B cell (primary cell): ENCODE data around the gene MFAP1. TPM values are rescaled to one million over a fixed set of nuclear protein-coding genes. Genes with fewer than 3 reads are reported as not detected.

Experiments
- ATAC-seq: fragments of 200-7000 bp; cut with Tn5 transposase; one replicate; pipeline ENCODE4 v1.10.0; 2021; ENCODE audit warnings: low read depth, mild to moderate bottlenecking, moderate number of reproducible peaks, moderate library complexity
- CTCF ChIA-PET: fragments of 350-600 bp; sonication (Branson Sonifier 250); formaldehyde crosslinking; loops from one replicate; lab custom pipeline; 2021; ENCODE audit warnings: antibody characterized with exemption, inconsistent platforms; lab: Charles Lee
- POLR2A ChIA-PET: fragments of 350-600 bp; sonication (Branson Sonifier 250); formaldehyde crosslinking; loops from one replicate; lab custom pipeline; 2021; ENCODE audit warnings: antibody characterized with exemption; lab: Charles Lee
- DNase-seq: peaks from one replicate; pipeline ENCODE4 v3.0.0; 2013
- H2AFZ ChIP-seq: 2 replicates; pipeline ENCODE4 v1.6.1; 2012; ENCODE audit warnings: mild to moderate bottlenecking, low read depth, low read length; ENCODE audit not compliant: insufficient read depth, poor library complexity, severe bottlenecking
- H3K27ac ChIP-seq, 2 donors: 1 replicate in 1 of 2; 2 replicates in 1 of 2; pipeline ENCODE4 v1.5.1; 2012 to 2013; ENCODE audit warnings: low read length in 2 of 2, mild to moderate bottlenecking in 2 of 2, moderate library complexity in 1 of 2
- H3K27me3 ChIP-seq, 4 experiments: fragments of 200-600 bp in 1 of 4; sonication (generic) in 1 of 4; replicated peaks in 1 of 4; 1 replicate in 2 of 4; 2 replicates in 2 of 4; pipeline versions ENCODE4 v1.6.1 to v1.7.0; 2013 to 2016; ENCODE audit warnings: low read length in 3 of 4, mild to moderate bottlenecking in 2 of 4, mixed read lengths in 1 of 4, moderate library complexity in 1 of 4; ENCODE audit not compliant: insufficient read depth in 4 of 4, control insufficient read depth in 3 of 4; ENCODE audit errors: control extremely low read depth in 1 of 4
- H3K36me3 ChIP-seq, 2 experiments: replicated peaks in 1 of 2; 1 replicate in 1 of 2; 2 replicates in 1 of 2; pipeline versions ENCODE4 v1.6.1 to v1.7.1; 2013; ENCODE audit warnings: low read length in 1 of 2; ENCODE audit not compliant: insufficient read depth in 2 of 2, control insufficient read depth in 1 of 2; ENCODE audit errors: control extremely low read depth in 1 of 2, extremely low read depth in 1 of 2
- H3K4me1 ChIP-seq, 2 donors: fragments of 200-600 bp in 1 of 2; sonication (generic) in 1 of 2; 1 replicate in 1 of 2; 2 replicates in 1 of 2; pipeline versions ENCODE4 v1.5.1 to v1.6.1; 2013 to 2017; ENCODE audit warnings: low read length in 2 of 2; ENCODE audit not compliant: control insufficient read depth in 2 of 2, insufficient read depth in 2 of 2
- H3K4me2 ChIP-seq: replicated peaks from 2 replicates; pipeline ENCODE3; 2012; ENCODE audit warnings: mild to moderate bottlenecking, low read depth, low read length; ENCODE audit not compliant: poor library complexity, severe bottlenecking
- H3K4me3 ChIP-seq, 5 experiments: fragments of 200-600 bp in 1 of 5; sonication (generic) in 1 of 5; 1 replicate in 3 of 5; 2 replicates in 2 of 5; pipeline versions ENCODE4 v1.5.1 to v1.7.0; 2011 to 2016; ENCODE audit warnings: low read length in 4 of 5, mild to moderate bottlenecking in 4 of 5, low read depth in 2 of 5, control low read depth in 1 of 5, moderate library complexity in 1 of 5; ENCODE audit not compliant: insufficient read depth in 1 of 5; ENCODE audit errors: control extremely low read depth in 1 of 5, extremely low read depth in 1 of 5
- H3K79me2 ChIP-seq: fragments of 200-600 bp; sonication (generic); one replicate; pipeline ENCODE4 v1.6.0; 2016; ENCODE audit warnings: low read length; ENCODE audit not compliant: control insufficient read depth, insufficient read depth
- H3K9ac ChIP-seq: fragments of 200-600 bp; sonication (generic); 2 replicates; pipeline ENCODE4 v1.6.1; 2017; ENCODE audit warnings: mild to moderate bottlenecking, low read length, moderate library complexity
- H3K9me3 ChIP-seq, 3 donors: one replicate each; pipeline versions ENCODE4 v1.6.1 to v1.7.1; 2013; ENCODE audit warnings: low read length in 2 of 3; ENCODE audit not compliant: control insufficient read depth in 2 of 3, insufficient read depth in 1 of 3; ENCODE audit errors: control extremely low read depth in 1 of 3
- H4K20me1 ChIP-seq: 2 replicates; pipeline ENCODE4 v1.6.0; 2012; ENCODE audit warnings: mild to moderate bottlenecking, low read length; ENCODE audit not compliant: insufficient read depth, control insufficient read depth, poor library complexity, severe bottlenecking
- H3K27ac Mint-ChIP-seq: one replicate; pipeline ENCODE4 v1.8.0; 2021; ENCODE audit warnings: mixed read lengths
- H3K27me3 Mint-ChIP-seq: one replicate; pipeline ENCODE4 v1.8.0; 2021; ENCODE audit warnings: mixed read lengths
- H3K4me1 Mint-ChIP-seq: one replicate; pipeline ENCODE4 v1.8.0; 2021; ENCODE audit warnings: mixed read lengths
- H3K4me3 Mint-ChIP-seq: one replicate; pipeline ENCODE4 v1.8.0; 2021; ENCODE audit warnings: mixed read lengths
- H3K9me3 Mint-ChIP-seq: one replicate; pipeline ENCODE4 v1.8.0; 2022; ENCODE audit warnings: mixed read lengths; ENCODE audit not compliant: insufficient read depth
- EZH2 ChIP-seq: IDR thresholded peaks from 2 replicates; pipeline ENCODE4 v1.6.1; 2012; ENCODE audit warnings: borderline replicate concordance, low read depth, mild to moderate bottlenecking, moderate library complexity, low read length; ENCODE audit not compliant: insufficient read depth, poor library complexity, severe bottlenecking
- WGBS: methylation state at CpG from one replicate; pipeline ENCODE4 v1.1.5; 2013; ENCODE audit warnings: missing lambda C conversion rate; ENCODE audit not compliant: insufficient coverage; 5-methylcytosine and 5-hydroxymethylcytosine counted together
- intact Hi-C: fragments of 100-400 bp; cut with micrococcal nuclease; formaldehyde crosslinking; loops from one replicate; pipeline ENCODE4 v1.10.0; 2022
- polyA plus RNA-seq: library from polyadenylated mRNA; depleted of rRNA; stranded (reverse); fragments of >200 nt; gene quantifications from 2 replicates; pipeline ENCODE4 v1.2.3, GENCODE V29; 2012
- total RNA-seq, 2 donors: library from RNA; stranded (reverse); fragments of 120-200 nt in 1 of 2; gene quantifications; 1 replicate in 1 of 2; 2 replicates in 1 of 2; pipeline versions ENCODE4 v1.2.3 to v1.2.4, GENCODE V29; 2013 to 2022
- TF ChIP-seq, protein P1 (sequence below): fragments of 200-600 bp; IDR thresholded peaks from one replicate; pipeline ENCODE4 v1.8.0; 2022; ENCODE audit warnings: antibody characterized with exemption, mild to moderate bottlenecking

MFAP1 gene
- total and polyA plus RNA-seq, 2 donors (not counting 1 experiment from before 2014, with no cell fraction given), result 3.4 to 22.1 TPM

DNA sequence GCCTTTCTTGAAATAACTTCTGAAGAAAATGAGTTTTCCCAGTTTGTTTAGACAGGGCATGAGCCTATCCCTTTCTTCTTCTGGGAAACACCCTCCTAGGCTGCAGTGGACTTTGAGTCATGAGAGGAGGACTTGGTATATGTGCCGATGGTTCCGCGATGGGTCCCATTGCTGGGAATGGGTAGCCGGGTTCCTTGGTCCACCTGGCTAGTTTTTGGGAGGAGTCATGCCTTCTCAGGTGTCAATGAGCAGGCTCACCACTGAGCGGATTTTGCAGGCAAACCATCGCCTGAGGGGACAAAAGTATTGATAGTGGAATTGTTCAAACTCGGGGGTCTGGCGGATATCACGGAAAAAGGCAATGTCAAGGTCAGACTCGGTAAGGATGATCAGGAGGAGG lies 49.2 kb upstream of the MFAP1 start:
- Histone ChIP-seq H3K4me1 (no peaks in the 10 kb centered on the region), H3K4me2 (no peak overlapping the region), H4K20me1 (no peaks in the 10 kb centered on the region), H3K9ac (no peak overlapping the region), H3K36me3 (no peaks in the 10 kb centered on the region), H3K27ac (no peak overlapping the region), H2AFZ (no peak overlapping the region), H3K4me3 (no peak overlapping the region), H3K27me3 (no peaks in the 10 kb centered on the region), H3K79me2 (no peaks in the 10 kb centered on the region), H3K9me3 (no peaks in the 10 kb centered on the region)
- ChIA-PET POLR2A (no interaction called here), CTCF (no interaction called here)
- Mint-ChIP-seq H3K9me3 (no peaks in the 10 kb centered on the region), H3K4me3 (no peak overlapping the region), H3K27ac (no peak overlapping the region), H3K27me3 (no peaks in the 10 kb centered on the region), H3K4me1 (no peaks in the 10 kb centered on the region)
- WGBS, result 91% methylated on average over 10 of the region's 10 CpGs
- ATAC-seq (no peak), DNase-seq (no peak)
- TF ChIP-seq, protein P1, sequence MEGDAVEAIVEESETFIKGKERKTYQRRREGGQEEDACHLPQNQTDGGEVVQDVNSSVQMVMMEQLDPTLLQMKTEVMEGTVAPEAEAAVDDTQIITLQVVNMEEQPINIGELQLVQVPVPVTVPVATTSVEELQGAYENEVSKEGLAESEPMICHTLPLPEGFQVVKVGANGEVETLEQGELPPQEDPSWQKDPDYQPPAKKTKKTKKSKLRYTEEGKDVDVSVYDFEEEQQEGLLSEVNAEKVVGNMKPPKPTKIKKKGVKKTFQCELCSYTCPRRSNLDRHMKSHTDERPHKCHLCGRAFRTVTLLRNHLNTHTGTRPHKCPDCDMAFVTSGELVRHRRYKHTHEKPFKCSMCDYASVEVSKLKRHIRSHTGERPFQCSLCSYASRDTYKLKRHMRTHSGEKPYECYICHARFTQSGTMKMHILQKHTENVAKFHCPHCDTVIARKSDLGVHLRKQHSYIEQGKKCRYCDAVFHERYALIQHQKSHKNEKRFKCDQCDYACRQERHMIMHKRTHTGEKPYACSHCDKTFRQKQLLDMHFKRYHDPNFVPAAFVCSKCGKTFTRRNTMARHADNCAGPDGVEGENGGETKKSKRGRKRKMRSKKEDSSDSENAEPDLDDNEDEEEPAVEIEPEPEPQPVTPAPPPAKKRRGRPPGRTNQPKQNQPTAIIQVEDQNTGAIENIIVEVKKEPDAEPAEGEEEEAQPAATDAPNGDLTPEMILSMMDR, result no peak
- no peak for TF ChIP-seq EZH2
- intact Hi-C loops, result no loop called here

DNA sequence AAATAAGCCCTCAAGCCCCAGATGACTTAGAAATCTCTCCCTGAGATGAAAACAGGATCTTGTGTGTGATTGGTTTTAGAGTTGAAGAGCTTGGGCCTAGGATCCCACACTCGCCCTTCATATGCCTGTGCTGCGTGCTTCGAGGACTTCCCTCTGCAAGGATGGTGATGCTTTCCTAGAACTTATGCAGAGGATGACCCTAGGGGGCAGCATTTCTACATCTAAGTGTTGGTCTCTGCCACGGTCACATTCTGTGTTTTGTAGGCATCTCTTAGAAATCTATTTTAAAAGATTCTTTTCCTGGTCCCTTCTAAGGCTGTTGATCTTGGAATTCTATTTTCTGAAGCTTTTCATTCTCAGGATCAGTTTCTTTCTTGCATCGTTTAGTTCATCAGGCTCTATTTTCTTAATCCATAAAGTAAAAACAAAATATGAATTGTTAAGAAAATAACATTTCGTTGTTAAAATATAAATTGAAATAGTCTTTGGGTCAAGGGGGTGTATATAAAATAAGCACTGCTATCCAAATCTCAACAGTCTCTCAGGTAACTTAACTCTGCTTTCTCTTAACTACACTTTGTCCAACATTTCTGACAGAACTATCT lies 48.0 kb upstream of the MFAP1 start:
- Histone ChIP-seq H3K9me3 (no peaks in the 10 kb centered on the region), H3K27ac (no peak overlapping the region), H3K4me1 (no peaks in the 10 kb centered on the region), H3K36me3 (no peaks in the 10 kb centered on the region), H4K20me1 (no peaks in the 10 kb centered on the region), H3K4me2 (no peak overlapping the region), H3K9ac (no peak overlapping the region), H3K4me3 (no peak overlapping the region), H3K27me3 (no peaks in the 10 kb centered on the region), H2AFZ (no peak overlapping the region), H3K79me2 (no peaks in the 10 kb centered on the region)
- Mint-ChIP-seq H3K27ac (no peak overlapping the region), H3K9me3 (no peaks in the 10 kb centered on the region), H3K4me3 (no peak overlapping the region), H3K4me1 (no peaks in the 10 kb centered on the region), H3K27me3 (no peaks in the 10 kb centered on the region)
- DNase-seq (peak; percentile 41), ATAC-seq (no peak)
- TF ChIP-seq EZH2, result no peak
- TF ChIP-seq, protein P1, result peak; percentile 40
- POLR2A ChIA-PET, result no interaction called here
- intact Hi-C loops, result loop anchor here (1.0 kb wide), 1 partner anchor 194 kb away; no protein-coding TSS in a partner anchor
- 93% methylated on average over 3 of the region's 6 CpGs for WGBS
- CTCF ChIA-PET, result interaction anchor here (0.5 to 1.3 kb wide), 3 partner anchors 9 to 343 kb away, joined by 3 to 4 read pairs (median 3); no protein-coding TSS in a partner anchor
